Ishikawa (cell line): ENCODE measurements around the gene AHCYL1.

Experiments
- CEBPB ChIP-seq: IDR thresholded peaks from 2 replicates; pipeline ENCODE4 v1.6.1; 2012
- CREB1 ChIP-seq: IDR thresholded peaks from 2 replicates; pipeline ENCODE4 v1.6.1; 2012; ENCODE audit warnings: low read depth
- EGR1 ChIP-seq: IDR thresholded peaks from 2 replicates; pipeline ENCODE4 v1.6.1; 2012
- EP300 ChIP-seq: IDR thresholded peaks from 2 replicates; pipeline ENCODE4 v1.6.1; 2012; ENCODE audit warnings: borderline replicate concordance
- FOXM1 ChIP-seq: IDR thresholded peaks from 2 replicates; pipeline ENCODE4 v1.6.1; 2012; ENCODE audit warnings: low read depth, borderline replicate concordance
- NFIC ChIP-seq: IDR thresholded peaks from 2 replicates; pipeline ENCODE4 v1.6.1; 2012
- RAD21 ChIP-seq: IDR thresholded peaks from 2 replicates; pipeline ENCODE4 v1.6.1; 2012; ENCODE audit warnings: low read depth
- TAF1 ChIP-seq: IDR thresholded peaks from 2 replicates; pipeline ENCODE4 v1.6.1; 2012; ENCODE audit warnings: low read depth, mild to moderate bottlenecking
- TCF12 ChIP-seq: IDR thresholded peaks from 2 replicates; pipeline ENCODE4 v1.6.1; 2012; ENCODE audit warnings: low read depth
- TEAD4 ChIP-seq: IDR thresholded peaks from 2 replicates; pipeline ENCODE4 v1.6.1; 2012
- YY1 ChIP-seq: IDR thresholded peaks from 2 replicates; pipeline ENCODE4 v1.6.1; 2012; ENCODE audit warnings: low read depth
- ZBTB7A ChIP-seq: IDR thresholded peaks from 2 replicates; pipeline ENCODE4 v1.6.1; 2012; ENCODE audit warnings: low read depth
- TF ChIP-seq, protein P1 (sequence below): IDR thresholded peaks from 2 replicates; pipeline ENCODE4 v1.6.1; 2012
- TF ChIP-seq, protein P2 (sequence below): IDR thresholded peaks from 2 replicates; pipeline ENCODE4 v1.6.1; 2012
- TF ChIP-seq, protein P3 (sequence below): IDR thresholded peaks from 2 replicates; pipeline ENCODE4 v1.6.1; 2012; ENCODE audit warnings: low read depth, mild to moderate bottlenecking

The AHCYL1 gene

DNA sequence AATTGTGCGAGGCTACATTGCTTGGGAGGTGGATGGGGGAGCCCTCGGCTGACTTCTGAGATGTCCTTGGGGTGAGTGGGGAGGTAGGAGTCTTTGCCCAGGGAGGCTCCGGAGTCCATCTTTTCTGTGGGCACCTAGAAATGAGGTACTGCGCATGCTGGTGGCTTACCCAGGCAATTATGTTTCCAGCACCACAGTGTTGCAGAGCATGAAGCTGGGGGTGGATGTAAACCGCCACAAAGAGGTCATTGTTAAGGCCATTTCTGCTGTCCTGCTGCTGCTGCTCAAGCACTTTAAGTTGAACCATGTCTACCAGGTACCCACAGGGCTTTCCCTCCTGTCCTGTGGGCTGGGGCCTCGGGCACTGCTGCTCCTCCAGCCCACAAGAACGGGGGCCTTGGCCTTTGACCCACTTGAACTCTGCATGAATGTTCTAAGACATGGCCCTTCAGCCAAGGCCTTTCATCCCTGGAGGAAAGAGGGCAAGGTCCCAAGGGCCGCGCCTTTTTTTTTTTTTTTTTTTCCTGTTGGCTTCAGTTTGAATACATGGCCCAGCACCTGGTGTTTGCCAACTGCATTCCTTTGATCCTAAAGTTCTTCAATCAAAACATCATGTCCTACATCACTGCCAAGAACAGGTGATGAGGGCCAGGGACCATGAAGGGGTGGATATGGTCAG is 64.5 kb downstream of the AHCYL1 start:
- no peak for TF ChIP-seq NFIC
- TF ChIP-seq, protein P1, sequence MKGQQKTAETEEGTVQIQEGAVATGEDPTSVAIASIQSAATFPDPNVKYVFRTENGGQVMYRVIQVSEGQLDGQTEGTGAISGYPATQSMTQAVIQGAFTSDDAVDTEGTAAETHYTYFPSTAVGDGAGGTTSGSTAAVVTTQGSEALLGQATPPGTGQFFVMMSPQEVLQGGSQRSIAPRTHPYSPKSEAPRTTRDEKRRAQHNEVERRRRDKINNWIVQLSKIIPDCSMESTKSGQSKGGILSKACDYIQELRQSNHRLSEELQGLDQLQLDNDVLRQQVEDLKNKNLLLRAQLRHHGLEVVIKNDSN, result no peak
- TF ChIP-seq RAD21, result no peak
- TF ChIP-seq, protein P2, sequence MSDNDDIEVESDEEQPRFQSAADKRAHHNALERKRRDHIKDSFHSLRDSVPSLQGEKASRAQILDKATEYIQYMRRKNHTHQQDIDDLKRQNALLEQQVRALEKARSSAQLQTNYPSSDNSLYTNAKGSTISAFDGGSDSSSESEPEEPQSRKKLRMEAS, result no peak
- TF ChIP-seq TAF1, result no peak
- no peak for TF ChIP-seq CEBPB
- TF ChIP-seq ZBTB7A, result no peak

DNA sequence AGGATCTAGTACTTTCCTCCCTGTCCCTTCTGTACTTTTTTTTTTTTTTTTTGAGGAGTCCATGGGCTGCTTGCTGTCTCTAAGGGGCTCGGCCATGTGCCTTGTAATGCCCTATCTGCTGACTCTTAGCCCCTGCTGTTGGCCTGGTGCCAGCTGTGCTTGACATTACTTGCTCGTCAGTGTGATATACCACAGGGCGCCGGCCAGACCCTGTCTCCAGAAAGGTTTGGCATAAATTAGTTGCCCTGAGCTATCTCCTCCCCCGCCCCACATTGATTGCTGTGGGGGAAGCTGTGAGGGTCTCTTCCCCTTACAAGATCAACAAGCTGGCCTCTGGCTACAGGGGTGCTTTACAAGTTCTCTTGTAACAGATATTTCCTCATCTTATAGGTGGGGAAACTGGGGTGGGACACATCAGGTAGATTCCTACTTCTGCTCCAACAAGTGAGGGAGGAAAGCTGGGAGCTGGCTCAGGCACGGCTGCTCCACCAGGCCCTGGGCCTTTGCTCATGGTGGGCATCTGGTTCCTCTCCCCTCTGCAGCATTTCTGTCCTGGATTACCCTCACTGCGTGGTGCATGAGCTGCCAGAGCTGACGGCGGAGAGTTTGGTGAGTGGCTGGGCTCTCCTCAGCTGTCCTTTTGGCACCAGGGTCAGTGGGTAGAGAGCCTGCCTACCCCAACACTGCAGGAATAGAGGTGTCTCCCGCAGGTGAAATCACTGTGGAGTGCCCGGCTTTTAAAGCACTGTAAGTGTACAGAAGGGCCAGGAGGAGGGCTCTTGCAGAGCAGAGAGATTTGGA is 65.4 kb downstream of the AHCYL1 start:
- no peak for TF ChIP-seq RAD21
- TF ChIP-seq, protein P2, result no peak
- peak; percentile 45 for TF ChIP-seq NFIC
- TF ChIP-seq EGR1, result no peak

DNA sequence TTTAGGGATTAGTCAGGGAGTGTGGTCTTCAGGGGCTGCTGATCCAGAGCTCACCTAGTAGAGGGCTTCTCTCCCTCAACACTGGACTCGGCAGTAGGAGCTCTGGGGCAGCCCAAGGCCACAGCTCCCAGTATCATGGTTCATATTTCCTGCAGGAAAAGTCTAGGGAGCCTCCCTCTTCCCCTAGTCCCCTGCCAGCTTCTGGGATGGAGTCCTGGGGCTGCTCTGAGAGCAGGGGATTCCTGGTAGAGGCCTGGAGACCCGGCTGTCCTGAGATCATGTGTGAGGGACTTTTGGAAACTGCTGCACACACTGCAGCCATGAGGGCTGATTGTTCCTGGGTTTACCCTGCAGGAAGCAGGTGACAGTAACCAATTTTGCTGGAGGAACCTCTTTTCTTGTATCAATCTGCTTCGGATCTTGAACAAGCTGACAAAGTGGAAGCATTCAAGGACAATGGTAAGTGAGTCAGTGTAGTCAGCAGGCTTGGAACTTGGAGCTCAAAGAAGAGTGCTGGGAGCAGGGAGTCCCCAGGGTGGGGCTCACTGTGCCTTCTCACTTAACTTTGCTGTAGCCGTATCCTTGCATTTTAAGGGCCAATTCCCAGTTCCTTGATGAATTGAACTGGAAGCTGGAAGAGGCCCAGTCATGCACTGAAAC is 66.2 kb downstream of the AHCYL1 start:
- TF ChIP-seq, protein P2, result no peak
- TF ChIP-seq EP300 (no peak), TCF12 (no peak), NFIC (no peak), FOXM1 (no peak), RAD21 (no peak)
- TF ChIP-seq, protein P3, sequence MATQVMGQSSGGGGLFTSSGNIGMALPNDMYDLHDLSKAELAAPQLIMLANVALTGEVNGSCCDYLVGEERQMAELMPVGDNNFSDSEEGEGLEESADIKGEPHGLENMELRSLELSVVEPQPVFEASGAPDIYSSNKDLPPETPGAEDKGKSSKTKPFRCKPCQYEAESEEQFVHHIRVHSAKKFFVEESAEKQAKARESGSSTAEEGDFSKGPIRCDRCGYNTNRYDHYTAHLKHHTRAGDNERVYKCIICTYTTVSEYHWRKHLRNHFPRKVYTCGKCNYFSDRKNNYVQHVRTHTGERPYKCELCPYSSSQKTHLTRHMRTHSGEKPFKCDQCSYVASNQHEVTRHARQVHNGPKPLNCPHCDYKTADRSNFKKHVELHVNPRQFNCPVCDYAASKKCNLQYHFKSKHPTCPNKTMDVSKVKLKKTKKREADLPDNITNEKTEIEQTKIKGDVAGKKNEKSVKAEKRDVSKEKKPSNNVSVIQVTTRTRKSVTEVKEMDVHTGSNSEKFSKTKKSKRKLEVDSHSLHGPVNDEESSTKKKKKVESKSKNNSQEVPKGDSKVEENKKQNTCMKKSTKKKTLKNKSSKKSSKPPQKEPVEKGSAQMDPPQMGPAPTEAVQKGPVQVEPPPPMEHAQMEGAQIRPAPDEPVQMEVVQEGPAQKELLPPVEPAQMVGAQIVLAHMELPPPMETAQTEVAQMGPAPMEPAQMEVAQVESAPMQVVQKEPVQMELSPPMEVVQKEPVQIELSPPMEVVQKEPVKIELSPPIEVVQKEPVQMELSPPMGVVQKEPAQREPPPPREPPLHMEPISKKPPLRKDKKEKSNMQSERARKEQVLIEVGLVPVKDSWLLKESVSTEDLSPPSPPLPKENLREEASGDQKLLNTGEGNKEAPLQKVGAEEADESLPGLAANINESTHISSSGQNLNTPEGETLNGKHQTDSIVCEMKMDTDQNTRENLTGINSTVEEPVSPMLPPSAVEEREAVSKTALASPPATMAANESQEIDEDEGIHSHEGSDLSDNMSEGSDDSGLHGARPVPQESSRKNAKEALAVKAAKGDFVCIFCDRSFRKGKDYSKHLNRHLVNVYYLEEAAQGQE, result no peak
- TF ChIP-seq, protein P1, result no peak

DNA sequence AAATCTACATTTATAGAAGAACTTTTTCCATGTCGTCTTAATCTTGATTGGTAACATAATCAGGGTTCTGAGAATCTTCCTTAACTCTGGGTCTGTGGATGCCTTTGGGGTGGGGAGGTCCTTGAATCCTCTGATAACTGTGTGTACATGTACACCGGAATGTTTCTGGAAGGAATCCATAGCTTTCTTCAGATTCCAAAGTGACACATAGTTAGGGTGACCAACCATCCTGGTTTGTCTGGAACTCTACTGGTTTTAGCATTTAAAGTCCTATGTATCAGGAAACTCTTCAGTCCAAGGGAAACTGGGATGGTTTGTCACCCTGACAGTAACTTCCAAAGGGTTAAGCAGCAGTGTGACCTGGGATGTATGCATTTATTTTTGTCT is 66.7 kb downstream of the AHCYL1 start:
- TF ChIP-seq TEAD4, result no peak
- no peak for TF ChIP-seq EP300
- no peak for TF ChIP-seq TCF12
- TF ChIP-seq RAD21, result no peak
- no peak for TF ChIP-seq ZBTB7A

DNA sequence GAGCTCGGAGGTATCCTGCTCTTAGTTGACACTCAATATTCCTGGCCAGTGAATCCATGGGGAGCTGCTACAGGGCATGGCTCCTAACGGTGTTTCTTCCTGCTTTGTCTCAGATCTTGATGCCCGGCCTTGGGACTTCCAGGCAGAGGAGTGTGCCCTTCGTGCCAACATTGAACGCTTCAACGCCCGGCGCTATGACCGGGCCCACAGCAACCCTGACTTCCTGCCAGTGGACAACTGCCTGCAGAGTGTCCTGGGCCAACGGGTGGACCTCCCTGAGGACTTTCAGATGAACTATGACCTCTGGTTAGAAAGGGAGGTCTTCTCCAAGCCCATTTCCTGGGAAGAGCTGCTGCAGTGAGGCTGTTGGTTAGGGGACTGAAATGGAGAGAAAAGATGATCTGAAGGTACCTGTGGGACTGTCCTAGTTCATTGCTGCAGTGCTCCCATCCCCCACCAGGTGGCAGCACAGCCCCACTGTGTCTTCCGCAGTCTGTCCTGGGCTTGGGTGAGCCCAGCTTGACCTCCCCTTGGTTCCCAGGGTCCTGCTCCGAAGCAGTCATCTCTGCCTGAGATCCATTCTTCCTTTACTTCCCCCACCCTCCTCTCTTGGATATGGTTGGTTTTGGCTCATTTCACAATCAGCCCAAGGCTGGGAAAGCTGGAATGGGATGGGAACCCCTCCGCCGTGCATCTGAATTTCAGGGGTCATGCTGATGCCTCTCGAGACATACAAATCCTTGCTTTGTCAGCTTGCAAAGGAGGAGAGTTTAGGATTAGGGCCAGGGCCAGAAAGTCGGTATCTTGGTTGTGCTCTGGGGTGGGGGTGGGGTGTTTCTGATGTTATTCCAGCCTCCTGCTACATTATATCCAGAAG is 69.2 kb downstream of the AHCYL1 start:
- TF ChIP-seq RAD21, result peak; percentile 60
- TF ChIP-seq, protein P2, result no peak
- TF ChIP-seq TAF1, result no peak

DNA sequence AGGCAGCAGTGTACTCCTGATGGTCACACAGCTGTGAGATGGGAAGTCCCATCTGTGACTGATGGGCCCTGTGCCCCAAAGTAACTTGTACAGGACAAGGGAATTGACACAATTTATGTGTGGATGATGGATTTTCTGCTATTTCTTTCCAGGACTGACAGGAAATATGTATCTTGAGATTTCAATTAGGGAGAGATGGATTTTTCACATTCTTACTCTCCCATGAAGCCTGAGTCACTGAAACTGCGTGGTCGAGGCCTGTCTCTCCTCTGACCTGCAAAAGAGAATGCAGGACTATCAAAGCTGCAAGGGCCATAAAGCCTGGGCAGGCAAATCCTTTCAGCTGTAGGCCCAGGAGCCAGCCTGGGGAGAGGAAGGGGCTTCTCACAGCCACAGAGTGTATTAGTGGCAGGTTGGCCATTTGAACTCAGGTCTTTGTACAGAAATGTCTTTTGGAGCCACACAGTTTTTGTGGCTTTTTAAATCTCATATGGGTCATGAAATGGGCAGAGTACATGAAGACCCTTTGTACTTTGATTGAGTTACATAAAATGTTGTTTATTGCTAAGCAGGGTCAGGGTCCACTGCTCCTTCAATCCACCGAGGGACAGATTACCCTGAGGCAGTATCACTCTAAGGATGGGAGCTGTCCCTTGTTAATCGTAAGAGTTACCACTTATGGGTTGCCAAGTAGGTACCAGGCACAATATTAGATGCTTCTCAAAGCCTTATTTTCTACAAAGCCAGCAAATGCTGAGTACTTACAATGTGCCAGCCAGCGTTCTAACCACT is 71.1 kb downstream of the AHCYL1 start:
- no peak for TF ChIP-seq TEAD4
- no peak for TF ChIP-seq TCF12
- TF ChIP-seq, protein P3, result no peak
- TF ChIP-seq RAD21, result no peak
- no peak for TF ChIP-seq FOXM1
- TF ChIP-seq TAF1, result no peak
- no peak for TF ChIP-seq EGR1
- TF ChIP-seq NFIC, result no peak
- TF ChIP-seq, protein P2, result no peak
- no peak for TF ChIP-seq ZBTB7A
- TF ChIP-seq EP300, result no peak
- no peak for TF ChIP-seq CEBPB
- TF ChIP-seq CREB1, result no peak
- no peak for TF ChIP-seq YY1
